Duodenal mucosa (tissue), 2 donors: Measurements from ENCODE around the gene TSHZ2.

ENCODE experiments used
- H3K27ac ChIP-seq: one replicate; pipeline ENCODE4 v1.7.0; 2013; ENCODE audit warnings: low read depth, low read length
- H3K27me3 ChIP-seq, 2 donors: one replicate each; pipeline ENCODE4 v1.7.0; 2013; ENCODE audit warnings: low read length in 2 of 2, control low read depth in 1 of 2; ENCODE audit not compliant: insufficient read depth in 2 of 2, control insufficient read depth in 1 of 2
- H3K36me3 ChIP-seq, 2 donors: one replicate each; pipeline ENCODE4 v1.7.0; 2013; ENCODE audit warnings: low read length in 2 of 2, control low read depth in 1 of 2; ENCODE audit not compliant: insufficient read depth in 2 of 2, control insufficient read depth in 1 of 2
- H3K4me1 ChIP-seq, 2 donors: one replicate each; pipeline ENCODE4 v1.7.0; 2013; ENCODE audit warnings: low read length in 2 of 2, control low read depth in 1 of 2; ENCODE audit not compliant: insufficient read depth in 2 of 2, control insufficient read depth in 1 of 2
- H3K4me3 ChIP-seq, 2 donors: one replicate each; pipeline ENCODE4 v1.7.0; 2013; ENCODE audit warnings: low read length in 2 of 2, low read depth in 1 of 2
- H3K9ac ChIP-seq, 2 donors: one replicate each; pipeline ENCODE4 v1.7.0; 2013; ENCODE audit warnings: low read length in 2 of 2, low read depth in 1 of 2
- H3K9me3 ChIP-seq, 2 donors: one replicate each; pipeline ENCODE4 v1.7.0; 2013; ENCODE audit warnings: low read length in 2 of 2, control low read depth in 1 of 2; ENCODE audit not compliant: control insufficient read depth in 1 of 2

TSHZ2 gene

GRCh38 chr20:53276143-53276542 is 304.0 kb downstream of the TSHZ2 start:
- no peaks in the 10 kb centered on the region for H3K4me1 ChIP-seq
- no peaks in the 10 kb centered on the region for H3K36me3 ChIP-seq

DNA sequence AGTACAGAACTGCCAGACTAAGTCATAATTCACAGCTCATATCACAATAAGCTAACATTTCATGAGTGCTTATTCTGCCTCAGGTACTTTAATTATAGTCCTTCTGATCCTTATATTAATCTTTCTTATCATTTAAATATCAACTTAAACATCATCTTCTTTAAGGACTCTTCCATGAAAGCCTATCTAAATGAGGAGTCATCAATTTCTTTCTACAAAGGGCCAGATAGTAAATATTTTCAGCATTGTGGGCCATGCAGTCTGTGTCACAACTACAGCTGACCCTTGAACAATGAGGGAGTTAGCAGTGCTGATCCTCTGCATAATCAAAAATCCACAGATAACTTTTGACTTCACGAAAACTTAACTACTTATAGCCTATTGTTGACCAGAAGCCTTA is 306.4 kb downstream of the TSHZ2 start:
- Histone ChIP-seq H3K9me3 (no peaks in the 10 kb centered on the region), H3K4me1 (no peaks in the 10 kb centered on the region), H3K9ac (no peak overlapping the region), H3K4me3 (no peak overlapping the region), H3K27me3 (no peaks in the 10 kb centered on the region), H3K27ac (no peak overlapping the region), H3K36me3 (no peaks in the 10 kb centered on the region)

More at GRCh38 chr20:53276143-53276542, 304.0 kb downstream of the TSHZ2 start:
- H3K4me3 ChIP-seq, result no peak overlapping the region
- H3K27me3 ChIP-seq, result no peaks in the 10 kb centered on the region
- H3K9ac ChIP-seq, result no peak overlapping the region
- H3K27ac ChIP-seq, result no peak overlapping the region
- no peaks in the 10 kb centered on the region for H3K9me3 ChIP-seq

DNA sequence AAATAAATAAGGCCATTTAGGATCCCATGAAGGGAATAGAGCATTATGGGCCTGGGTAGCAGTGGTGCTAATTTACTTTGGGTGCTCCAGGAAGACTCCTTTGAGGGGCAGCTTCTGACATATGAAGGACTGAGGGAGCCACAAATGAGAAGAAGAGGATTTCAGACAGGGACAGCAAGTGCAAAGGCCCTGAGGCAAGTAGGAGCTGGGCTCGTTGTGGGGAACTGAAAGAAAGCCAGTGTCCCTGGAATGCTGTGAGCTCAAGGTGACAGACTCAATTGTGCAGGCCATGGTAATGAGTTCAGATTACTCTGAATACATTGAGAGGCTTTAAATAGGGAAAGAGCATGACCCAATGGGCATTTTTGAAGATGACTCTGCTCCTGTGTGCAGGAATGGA is 307.6 kb downstream of the TSHZ2 start:
- no peaks in the 10 kb centered on the region for H3K36me3 ChIP-seq
- H3K4me1 ChIP-seq, result no peaks in the 10 kb centered on the region
- no peak overlapping the region for H3K27ac ChIP-seq
- H3K27me3 ChIP-seq, result no peaks in the 10 kb centered on the region
- H3K4me3 ChIP-seq, result no peak overlapping the region
- no peak overlapping the region for H3K9ac ChIP-seq
- no peaks in the 10 kb centered on the region for H3K9me3 ChIP-seq

DNA sequence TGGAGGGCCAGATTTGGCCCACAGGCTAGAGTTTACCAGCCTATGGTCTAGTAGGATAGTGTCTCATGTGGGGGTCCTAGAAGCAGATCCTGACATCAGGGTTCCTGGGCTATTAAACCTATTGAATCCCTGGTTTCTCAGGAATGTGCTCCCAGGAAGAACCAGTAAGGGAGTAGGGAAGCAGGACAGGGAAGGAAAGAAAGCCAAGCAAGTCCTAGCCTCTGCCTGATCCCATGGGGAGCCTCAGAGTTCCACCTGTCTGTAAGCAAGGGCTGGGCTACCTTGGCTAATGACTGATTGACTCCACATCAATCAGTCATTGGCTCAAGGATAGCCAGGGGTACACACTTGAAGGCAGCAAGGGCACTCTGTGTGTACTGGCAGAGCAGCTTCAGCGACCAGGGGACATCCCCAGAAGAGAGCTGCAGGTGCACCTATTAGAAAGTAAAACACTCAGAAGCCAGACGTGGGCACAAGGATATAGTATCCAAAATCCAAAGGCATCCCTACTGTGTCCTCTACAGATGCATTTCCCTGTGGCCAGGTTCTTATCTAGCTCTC is 309.5 kb downstream of the TSHZ2 start:
- Histone ChIP-seq H3K27me3 (no peaks in the 10 kb centered on the region), H3K4me3 (no peak overlapping the region)

GRCh38 chr20:53282217-53282955 is 310.2 kb downstream of the TSHZ2 start:
- H3K4me3 ChIP-seq, result no peak overlapping the region
- H3K27ac ChIP-seq, result no peak overlapping the region
- H3K9me3 ChIP-seq, result no peaks in the 10 kb centered on the region
- H3K4me1 ChIP-seq, result no peaks in the 10 kb centered on the region
- H3K27me3 ChIP-seq, result no peaks in the 10 kb centered on the region
- no peak overlapping the region for H3K9ac ChIP-seq
- H3K36me3 ChIP-seq, result no peaks in the 10 kb centered on the region

More for the DNA sequence above, 309.5 kb downstream of the TSHZ2 start:
- no peaks in the 10 kb centered on the region for H3K9me3 ChIP-seq
- H3K4me1 ChIP-seq, result no peaks in the 10 kb centered on the region
- no peak overlapping the region for H3K27ac ChIP-seq
- no peaks in the 10 kb centered on the region for H3K36me3 ChIP-seq
- H3K9ac ChIP-seq, result no peak overlapping the region

- no peak overlapping the region for H3K4me3 ChIP-seq
- H3K36me3 ChIP-seq, result no peaks in the 10 kb centered on the region
- no peaks in the 10 kb centered on the region for H3K27me3 ChIP-seq
- H3K27ac ChIP-seq, result no peak overlapping the region
- H3K9ac ChIP-seq, result no peak overlapping the region
- no peaks in the 10 kb centered on the region for H3K4me1 ChIP-seq
- no peaks in the 10 kb centered on the region for H3K9me3 ChIP-seq
These were observed 310.9 kb downstream of the TSHZ2 start for GRCh38 chr20:53283011-53283410.

- H3K4me1 ChIP-seq, result no peaks in the 10 kb centered on the region
- no peaks in the 10 kb centered on the region for H3K27me3 ChIP-seq
- no peaks in the 10 kb centered on the region for H3K9me3 ChIP-seq
- H3K36me3 ChIP-seq, result no peaks in the 10 kb centered on the region
- no peak overlapping the region for H3K4me3 ChIP-seq
- no peak overlapping the region for H3K27ac ChIP-seq
- H3K9ac ChIP-seq, result no peak overlapping the region
These were observed 311.4 kb downstream of the TSHZ2 start for GRCh38 chr20:53283597-53283996.

- no peak overlapping the region for H3K9ac ChIP-seq
- H3K27me3 ChIP-seq, result no peaks in the 10 kb centered on the region
- H3K4me1 ChIP-seq, result no peaks in the 10 kb centered on the region
- no peak overlapping the region for H3K4me3 ChIP-seq
- H3K27ac ChIP-seq, result no peak overlapping the region
- H3K9me3 ChIP-seq, result no peaks in the 10 kb centered on the region
- H3K36me3 ChIP-seq, result no peaks in the 10 kb centered on the region
These were observed 312.1 kb downstream of the TSHZ2 start for GRCh38 chr20:53284256-53284655.

DNA sequence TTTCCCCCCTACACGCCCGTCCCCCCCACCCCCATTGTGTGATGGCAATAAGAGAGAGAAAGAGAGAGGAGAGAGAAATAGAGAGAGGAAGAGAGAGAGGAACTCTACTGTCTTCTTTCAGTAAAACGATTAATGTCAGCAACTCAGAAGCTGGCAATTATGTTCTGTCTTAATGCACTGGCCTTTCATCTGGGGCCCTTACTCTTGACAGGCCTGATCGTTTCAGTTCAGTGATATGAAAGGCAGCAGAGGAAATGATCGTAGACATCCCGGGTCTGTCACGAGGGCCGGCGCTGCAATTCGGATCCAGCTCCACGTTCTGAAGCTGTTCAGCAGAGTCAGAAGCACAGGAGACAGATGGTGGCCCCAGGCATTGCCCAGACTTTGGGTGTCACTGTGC is 312.5 kb downstream of the TSHZ2 start:
- Histone ChIP-seq H3K4me1 (no peaks in the 10 kb centered on the region), H3K9me3 (no peaks in the 10 kb centered on the region), H3K27ac (no peak overlapping the region), H3K36me3 (no peaks in the 10 kb centered on the region), H3K9ac (no peak overlapping the region), H3K27me3 (no peaks in the 10 kb centered on the region), H3K4me3 (no peak overlapping the region)

GRCh38 chr20:53287357-53288042 is 315.3 kb downstream of the TSHZ2 start:
- H3K27me3 ChIP-seq, result no peaks in the 10 kb centered on the region
- no peak overlapping the region for H3K27ac ChIP-seq
- H3K36me3 ChIP-seq, result no peaks in the 10 kb centered on the region
- H3K9ac ChIP-seq, result no peak overlapping the region
- no peaks in the 10 kb centered on the region for H3K9me3 ChIP-seq
- no peak overlapping the region for H3K4me3 ChIP-seq
- H3K4me1 ChIP-seq, result no peaks in the 10 kb centered on the region
